Fibroblast of gingiva (primary cell): ENCODE results near the gene LRRC8C.

Source experiments
- DNase-seq: peaks from one replicate; pipeline ENCODE4 v3.0.0-alpha.2; 2011; ENCODE audit warnings: low read depth

LRRC8C gene

DNA sequence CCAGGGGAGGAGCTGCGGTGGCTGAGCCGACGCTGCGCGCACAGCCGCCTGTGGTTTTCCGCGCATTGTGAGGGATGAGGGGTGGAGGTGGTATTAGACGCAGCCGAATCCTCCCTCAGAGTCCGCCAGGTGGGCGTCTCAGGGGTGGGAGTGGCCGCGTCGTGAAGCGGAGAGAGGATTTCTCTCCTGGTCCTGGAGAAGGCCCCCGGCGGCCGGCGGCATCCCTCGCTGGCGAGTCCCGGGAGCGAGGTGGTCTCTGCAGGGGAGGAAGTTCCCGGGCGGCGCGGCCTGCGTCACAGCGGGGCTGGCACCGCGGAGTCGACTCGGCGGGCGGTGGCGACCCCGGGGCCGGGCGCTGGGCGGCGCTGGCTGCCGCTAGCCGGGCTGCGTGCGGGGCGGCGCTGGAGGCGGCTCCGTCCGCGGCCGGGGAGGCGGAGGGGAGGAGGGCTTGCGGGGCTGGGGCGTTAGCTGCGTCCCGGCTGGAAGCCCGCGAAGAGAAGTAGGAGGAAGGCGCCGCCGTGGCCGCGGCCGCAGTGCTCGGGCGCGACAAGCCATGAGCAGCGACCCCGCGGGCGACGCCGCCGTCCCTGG lies at the start of gene LRRC8C:
Gene LRRC8C, plus strand, starts transcription at position 464 of the 591 bp plus-strand sequence. CDS start 53,354 bp downstream, outside the sequence.
- peak; percentile 79 for DNase-seq

DNA sequence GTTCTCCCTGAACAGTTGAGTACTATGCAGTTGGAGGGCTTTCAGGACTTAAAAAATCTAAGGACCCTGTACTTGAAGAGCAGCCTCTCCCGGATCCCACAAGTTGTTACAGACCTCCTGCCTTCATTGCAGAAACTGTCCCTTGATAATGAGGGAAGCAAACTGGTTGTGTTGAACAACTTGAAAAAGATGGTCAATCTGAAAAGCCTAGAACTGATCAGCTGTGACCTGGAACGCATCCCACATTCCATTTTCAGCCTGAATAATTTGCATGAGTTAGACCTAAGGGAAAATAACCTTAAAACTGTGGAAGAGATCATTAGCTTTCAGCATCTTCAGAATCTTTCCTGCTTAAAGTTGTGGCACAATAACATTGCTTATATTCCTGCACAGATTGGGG lies 48.7 kb upstream of the LRRC8C start:
- DNase-seq: no peak

DNA sequence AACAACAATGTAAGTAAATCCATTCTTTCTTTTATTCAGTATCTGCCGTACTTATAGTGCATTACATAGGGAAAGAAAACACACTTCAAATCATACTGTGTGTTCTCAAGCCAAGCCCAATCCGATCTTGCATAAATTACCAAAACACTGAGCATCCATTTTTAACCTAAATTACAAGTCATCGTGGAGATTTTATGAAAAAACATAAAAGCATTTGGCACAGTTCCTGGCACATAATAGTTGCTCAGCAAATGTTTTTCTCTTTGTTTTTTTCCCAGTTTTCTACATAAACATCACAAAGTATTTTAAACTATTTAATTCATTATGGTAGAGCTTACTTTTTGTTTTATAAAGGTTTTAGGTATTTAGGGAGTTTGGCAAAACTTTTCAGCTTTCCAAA lies 48.1 kb upstream of the LRRC8C start:
- no peak for DNase-seq

DNA sequence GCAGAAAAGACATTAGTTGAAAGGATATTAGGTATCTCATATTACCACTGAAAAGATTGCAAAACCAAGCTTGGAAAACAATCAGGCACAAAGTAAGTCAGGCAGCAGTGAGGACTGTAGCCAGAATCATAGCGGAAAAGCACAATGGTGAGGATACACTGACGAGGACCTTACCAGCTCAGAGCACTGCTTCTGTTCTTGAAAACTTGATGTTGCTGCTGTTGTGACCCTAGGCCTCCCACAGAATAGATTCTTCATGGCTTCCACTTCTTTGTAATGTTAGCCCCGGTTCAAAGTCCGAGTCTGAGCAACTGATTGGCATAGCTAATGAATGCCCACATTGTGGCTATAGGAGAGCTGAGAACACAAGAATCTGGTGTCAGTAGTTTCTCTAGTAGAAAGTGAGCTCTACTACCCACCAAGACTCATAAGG lies 45.2 kb upstream of the LRRC8C start:
- peak; percentile 74 for DNase-seq

DNA sequence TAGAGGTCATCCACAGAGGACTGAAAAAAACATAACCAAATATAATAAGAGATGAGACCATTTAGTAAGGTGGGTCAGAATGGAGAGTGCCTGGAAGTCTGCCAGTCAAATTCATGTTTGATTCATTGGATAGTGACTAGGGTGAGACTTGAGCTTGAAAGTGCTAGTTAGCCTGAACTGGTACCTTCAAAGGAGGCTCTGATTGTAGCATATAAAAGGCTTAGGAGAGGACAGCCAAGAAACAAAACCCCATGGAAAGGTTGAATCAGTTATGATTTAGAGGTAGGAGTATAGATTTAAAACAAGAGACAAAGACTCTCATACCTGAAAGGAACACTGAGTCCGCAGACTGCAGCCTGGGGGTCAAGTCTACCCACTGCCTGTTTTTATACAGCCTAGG lies 44.4 kb upstream of the LRRC8C start:
- no peak for DNase-seq

DNA sequence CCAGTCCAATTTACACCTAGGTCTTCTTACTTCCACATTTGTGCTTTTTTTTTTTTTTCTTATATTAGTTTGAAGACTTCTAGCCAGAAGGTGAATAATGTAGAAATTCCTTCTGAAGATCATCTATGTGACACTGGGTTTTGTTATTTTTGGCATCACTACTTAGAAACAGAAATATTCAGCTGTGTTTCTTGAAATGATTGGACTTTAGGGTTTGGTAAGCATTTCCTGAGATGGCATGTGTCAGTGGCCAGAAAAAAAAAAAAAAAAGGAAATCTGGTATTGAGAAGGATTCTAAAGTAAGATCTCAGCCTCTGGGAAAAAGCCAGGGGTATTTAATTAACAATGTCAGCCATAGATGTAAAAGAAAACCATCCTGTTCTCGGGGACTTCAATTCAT lies 43.4 kb upstream of the LRRC8C start:
- DNase-seq: peak; percentile 54

DNA sequence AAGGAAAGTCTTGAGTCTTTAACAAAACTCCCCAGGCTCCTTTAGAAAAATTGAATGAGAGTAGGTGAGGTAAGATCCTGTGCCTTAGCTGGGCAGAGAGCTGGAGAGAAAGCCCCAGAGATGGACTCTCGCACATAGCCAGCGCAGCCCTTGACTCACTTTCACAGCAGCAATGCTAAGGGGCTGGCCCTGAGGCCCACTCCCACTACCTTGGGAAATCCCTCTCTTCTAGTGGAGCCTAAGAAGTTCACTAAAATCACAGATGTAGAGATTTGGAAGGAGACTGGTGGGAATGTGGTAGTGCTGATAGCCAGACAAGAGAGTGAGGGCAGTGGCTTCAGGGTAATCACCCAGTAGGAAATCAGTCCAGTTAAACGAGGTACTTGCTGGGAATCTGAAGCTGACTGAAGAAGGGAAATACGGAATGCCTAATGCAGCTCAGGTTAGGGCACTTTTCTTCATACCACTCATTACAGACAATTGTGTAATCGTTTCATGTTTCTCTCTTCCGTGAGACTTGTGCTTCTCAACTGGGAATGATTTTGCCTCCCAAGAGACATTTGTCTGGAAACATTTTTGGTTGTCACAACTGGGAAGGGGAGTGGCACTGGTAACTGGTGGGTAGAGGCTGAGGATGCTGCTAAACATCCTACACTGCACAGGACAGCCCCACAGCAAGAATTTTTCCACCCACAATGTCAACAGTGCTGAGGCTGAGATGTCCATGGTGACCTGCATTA lies 42.4 kb upstream of the LRRC8C start:
- peak; percentile 85 for DNase-seq

DNA sequence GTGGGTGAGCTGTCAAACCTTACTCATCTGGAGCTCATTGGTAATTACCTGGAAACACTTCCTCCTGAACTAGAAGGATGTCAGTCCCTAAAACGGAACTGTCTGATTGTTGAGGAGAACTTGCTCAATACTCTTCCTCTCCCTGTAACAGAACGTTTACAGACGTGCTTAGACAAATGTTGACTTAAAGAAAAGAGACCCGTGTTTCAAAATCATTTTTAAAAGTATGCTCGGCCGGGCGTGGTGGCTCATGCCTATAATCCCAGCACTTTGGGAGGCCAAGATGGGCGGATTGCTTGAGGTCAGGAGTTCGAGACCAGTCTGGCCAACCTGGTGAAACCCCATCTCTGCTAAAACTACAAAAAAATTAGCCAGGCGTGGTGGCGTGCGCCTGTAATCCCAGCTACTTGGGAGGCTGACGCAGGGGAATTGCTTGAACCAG lies 40.0 kb upstream of the LRRC8C start:
- DNase-seq: peak; percentile 39

DNA sequence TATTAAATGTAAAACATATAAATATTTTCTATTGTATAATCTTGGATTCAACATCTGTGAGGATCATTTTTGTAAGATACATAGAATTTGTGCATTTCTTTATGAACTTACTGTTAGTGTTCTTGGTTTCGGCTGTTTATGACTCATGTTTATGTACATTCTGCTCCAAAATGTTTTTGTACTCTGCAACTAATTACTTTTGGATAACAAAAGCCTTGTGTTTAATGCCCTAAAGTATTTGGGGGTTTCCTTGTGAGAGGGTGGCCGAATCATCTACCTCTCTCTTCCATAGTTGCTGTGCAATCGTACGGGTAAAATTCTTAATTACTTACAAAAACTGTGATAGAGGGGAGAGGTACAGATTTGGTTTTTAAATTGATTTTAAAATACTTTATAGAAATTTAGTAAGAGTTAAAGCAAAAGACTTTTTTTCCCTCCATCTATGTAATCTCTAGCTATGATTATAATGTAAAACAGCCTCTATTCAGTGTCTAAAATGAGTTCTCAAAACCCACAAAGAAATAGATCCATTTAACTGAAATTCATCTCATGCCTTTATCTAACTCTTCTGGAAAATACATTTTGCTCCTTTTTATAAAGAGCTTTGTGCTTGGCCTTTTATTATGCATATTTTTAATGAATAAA lies 38.7 kb upstream of the LRRC8C start:
- DNase-seq: peak; percentile 31

DNA sequence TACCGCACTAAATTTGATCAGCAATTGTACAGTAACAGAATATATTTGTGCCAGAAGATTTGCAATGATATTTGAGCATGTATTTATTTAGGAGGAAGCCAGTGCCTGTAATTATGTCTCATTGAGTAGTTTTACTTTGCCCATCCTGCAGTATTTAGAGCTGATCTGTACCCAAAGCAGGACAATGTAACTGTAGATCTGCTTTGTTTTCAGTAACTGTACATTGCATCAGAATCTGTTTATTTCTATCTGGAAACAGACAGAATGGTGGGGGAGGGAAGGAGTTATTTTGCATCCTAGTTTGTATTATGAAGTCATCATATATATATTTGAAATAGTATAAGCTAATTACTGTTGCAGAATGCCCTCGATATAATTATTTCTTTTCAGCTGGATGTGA lies 36.2 kb upstream of the LRRC8C start:
- peak; percentile 45 for DNase-seq

DNA sequence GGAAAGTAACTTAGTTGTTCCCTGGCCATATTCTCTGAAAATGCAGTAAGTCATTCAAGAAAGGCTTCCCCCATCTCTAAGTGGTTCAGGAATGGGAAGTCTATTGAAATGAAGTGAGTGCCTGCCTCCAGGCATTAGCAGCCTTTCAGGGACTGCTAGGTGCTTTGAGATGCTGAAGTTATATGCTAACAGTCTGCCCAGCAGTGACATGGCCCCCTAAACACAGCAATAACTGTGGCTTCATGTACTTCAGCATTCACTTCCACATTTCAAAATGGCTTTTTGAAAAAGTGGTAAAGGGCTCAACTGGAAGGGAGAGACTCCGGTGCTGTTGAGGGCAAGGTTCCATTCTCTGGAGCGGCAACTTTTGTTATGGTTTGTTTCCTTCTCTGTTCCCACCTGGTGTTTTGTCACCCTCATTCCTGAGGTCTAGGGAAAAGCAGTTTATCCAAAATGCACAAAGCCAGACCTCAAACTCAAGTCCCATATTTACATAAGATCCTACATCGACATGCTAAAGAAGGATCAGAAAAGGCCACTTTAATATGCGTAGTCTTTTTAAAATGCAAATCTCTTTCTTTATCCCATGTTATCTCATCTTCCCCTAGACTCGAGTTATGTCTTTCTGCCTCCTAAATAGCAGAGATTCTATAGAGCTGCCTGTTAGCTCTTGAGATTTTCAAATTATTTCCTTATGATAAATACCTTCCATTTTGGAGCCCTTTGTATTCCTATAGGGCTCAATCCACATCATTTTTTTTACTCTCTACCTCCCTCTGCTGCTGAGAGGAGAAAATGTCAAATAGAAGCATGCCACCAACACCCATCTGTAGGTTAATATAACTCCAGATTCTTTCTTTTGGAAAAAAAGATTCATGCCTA lies 34.2 kb upstream of the LRRC8C start:
- DNase-seq: peak; percentile 16

DNA sequence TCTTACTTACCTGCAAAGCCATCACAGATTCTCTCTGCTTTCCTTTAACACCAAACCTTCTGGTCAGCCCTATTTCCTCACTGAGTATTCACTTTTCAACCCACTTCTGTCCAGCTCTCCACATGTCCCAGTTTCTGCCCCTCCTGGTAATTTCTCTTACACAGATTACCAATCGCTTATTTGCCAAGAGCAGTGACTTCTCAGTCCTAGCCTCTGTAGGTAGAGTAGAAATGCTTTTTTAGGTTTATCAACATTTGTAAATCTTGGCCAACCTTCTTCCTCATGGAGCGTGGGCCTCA lies 33.6 kb upstream of the LRRC8C start:
- DNase-seq: no peak

DNA sequence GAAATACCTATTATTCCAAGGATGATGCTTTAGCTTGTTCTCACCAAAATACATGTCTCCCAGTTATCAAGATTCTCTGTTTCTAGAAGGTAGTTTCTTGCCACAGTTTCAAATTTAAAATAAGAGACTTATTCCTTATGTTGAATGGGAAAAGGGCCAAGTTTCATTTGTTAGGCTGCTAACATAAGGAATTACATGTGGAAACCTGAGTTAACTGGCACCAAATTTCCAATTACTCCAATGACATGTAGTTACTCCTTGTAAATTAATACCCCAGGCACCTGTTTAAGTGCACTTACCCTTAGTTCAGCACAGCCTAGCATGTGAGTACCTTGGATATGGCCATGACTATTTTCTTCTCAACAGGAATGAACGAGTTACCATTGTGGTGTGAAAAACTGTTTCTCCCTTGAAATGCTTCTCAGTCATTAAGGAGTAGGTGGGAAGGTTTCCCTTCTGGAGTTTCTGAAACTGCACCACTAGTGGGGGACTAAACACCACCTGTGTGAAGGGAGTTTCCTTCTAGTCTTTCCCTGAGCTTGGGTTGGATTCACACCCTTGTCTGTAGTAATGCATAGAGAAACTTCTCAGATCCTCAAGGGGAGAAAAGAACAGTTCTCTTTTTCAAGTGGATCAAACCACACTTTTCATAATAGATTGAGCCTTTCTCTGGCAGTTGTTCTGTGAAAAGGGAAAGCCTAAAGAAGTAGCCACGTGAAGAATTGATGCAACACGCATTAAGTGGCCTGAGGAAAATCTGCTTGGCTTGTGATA lies 32.3 kb upstream of the LRRC8C start:
- no peak for DNase-seq

DNA sequence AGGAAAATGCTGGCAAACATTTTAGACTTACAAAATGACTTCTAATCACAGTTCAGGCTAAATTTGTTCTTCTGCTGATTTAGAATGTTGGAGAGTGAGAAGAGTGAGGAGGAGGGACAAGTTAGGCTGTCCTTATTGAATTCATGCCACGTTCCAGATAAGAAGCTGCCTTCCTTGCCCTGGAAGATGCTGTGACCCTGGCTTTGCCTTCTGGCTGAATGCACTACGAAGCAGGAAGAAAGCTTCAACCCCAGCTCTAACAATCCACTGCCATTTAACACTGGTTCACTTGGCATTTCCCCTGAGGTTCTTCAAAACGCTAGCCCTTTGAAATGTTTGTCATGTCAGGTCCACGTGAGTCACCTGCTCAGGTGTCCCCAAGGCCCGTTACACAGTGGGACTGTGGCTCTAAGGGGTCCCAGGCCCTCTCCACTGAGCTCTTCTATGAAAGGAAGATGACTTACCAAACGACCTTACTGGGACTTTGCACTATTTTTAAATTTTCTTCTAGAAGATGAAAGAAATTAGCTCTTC lies 30.0 kb upstream of the LRRC8C start:
- DNase-seq: no peak

DNA sequence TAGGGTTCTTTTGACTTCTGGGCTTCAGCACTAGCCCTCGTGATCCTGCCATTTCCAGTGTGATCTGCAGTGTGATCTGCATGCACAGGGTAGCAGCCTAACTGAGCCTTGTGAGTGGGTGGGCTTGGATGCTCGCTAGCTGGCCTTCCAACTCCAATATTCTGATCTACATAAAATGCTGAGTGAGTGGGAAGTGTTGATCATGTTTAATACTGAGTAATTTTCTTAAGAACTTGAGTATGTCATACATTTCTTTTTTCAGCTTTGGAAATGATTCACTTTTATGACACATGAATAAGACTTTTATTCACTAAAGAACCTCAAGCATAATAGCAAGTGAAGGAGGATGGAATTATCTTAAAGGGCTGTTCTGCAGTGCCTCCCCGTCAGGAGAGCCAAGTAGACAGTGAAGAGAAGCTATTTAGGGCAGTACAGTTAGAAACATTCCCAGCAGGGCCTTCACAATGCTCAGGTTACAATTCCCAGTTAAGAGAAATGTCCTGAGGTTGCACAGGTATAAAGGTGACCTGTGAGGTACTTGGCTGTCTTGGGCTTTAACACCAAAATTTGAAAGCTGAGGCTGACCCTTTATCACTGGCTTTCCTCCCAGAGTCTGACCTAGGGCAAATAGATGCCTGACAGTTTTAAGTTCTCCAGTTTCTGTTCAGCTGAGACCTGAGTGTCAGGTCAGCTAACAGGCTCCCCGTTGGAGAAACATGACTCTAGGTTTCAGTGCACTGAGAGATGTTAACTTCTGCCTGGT lies 29.1 kb upstream of the LRRC8C start:
- no peak for DNase-seq

DNA sequence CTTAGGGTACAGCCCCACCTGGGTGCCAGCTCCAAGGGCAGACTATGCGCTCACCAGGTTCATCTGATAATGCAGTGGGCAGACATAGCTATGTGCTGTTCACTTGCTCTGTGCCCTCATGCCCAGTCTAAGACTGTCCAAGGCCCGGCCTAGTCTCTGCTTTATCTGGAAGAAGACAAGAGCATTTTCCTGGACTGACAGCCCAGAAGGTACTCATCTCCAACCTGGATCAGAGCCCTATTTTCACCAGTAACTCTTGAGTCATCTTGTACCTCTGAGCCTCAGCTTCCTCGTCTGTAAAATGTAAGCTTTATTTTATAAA lies 28.5 kb upstream of the LRRC8C start:
- DNase-seq: no peak

DNA sequence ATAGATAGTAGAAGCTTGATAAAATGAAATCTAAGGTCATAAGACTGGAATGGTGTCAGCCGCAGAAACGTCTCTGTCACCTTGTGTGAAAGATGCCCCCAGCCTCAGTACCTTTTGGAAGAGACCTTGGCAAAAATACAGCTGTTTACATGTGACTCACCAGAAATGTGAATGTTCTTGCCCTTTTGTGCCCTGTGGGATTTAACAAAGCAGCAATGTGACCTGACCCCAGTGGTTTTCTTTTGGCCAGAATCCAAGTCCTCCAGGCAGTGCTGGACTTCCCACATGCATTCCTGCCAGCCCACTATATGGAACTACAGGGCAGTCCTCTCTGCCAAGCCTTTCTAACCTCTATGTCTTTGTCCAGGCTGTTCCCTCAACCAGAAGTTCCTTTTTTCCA lies 27.2 kb upstream of the LRRC8C start:
- peak; percentile 88 for DNase-seq

DNA sequence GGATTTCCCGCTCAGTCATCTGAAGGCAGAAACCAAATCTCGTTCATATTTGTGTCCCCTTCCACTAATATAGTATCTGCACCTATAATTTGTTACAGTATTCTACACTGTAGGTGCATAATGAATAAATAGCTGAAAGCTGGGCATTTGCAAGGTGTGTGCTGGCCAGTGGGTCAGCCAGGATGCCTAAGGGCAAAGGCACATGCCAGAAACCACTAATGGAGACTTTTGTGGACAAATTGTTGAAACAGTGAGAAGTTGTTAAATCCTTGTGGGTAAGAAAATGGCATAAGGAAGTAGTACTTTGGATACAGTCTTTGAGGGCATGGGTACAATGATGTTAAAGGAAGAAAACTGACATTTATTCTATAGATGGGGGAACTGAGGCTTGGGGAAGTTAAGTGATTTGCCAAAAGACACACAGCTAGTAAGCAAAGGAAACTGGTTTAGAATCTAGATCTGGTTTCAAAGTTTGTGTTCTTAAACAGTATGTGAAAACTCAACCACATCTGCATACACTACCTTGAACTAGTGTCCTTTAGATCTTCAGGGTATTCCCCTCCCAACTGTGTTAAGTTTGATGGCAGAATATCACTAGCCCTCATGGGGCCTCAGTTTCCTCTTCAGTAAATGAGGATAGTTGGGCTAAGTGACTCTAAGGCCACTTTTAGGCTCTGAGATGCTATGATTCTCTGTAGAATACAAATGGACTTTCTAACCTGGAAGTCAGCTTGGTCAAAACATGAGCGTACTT lies 26.5 kb upstream of the LRRC8C start:
- DNase-seq: no peak

DNA sequence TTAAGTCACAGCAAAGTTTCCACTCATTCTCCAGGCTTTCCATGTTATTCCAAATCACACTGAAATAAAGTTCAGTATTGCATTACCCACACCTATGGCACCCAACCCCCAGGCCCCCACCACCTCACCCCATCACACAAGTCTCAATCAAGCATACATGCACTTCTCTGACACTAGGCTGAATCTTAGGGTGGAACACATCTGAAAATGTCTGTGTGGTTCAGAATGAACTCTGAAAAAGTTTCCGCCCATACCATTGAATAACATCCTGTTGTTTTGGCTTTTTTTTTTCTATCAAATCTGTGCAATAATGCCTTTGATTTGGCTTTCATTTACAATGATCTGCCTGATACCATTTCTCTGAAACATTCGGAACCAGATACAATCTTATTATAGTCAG lies 25.8 kb upstream of the LRRC8C start:
- DNase-seq: no peak
